ENCODE measurements around the gene FARS2. TPM values are rescaled to one million over a fixed set of nuclear protein-coding genes. Genes with fewer than 3 reads are reported as not detected.
A peak's percentile ranks its signal among the peaks of the same experiment; 100 is the strongest.

Gene FARS2
- total and polyA plus RNA-seq, 9 of the 15 experiments (the other 6 are each of a cell fraction or from before 2014, with no cell fraction given), result 16.5 to 62.2 (median 27.0) TPM

GRCh38 chr6:5749651-5750215, 488.4 kb downstream of the FARS2 start:
- ATAC-seq, result no peak
- Histone ChIP-seq H3K9me3 (replicated peaks; ENCODE audit: control insufficient read depth, insufficient read depth, low read depth, low read length) (0 out of 2 replicates have a peak, but pooled peaks cover 2% of the 10 kb centered on the region), H3K9ac (ENCODE audit: insufficient read depth in 1 of 2, low read depth in 2 of 2, low read length in 2 of 2) (no peak overlapping the region), H3K79me2 (ENCODE audit: control insufficient read depth, insufficient read depth, low read length) (no peaks in the 10 kb centered on the region), H4K20me1 (replicated peaks; ENCODE audit: control insufficient read depth, insufficient read depth, low read length) (peaks cover 9% of the 10 kb centered on the region; the same call in 1 of the 2 replicates), H3K4me1 (replicated peaks in 1 of 2; ENCODE audit: control insufficient read depth in 2 of 2, insufficient read depth in 2 of 2, low read length in 2 of 2) (peaks cover 0 to 10% of the 10 kb centered on the region in 2 experiments; a peak in 2 of 5 replicates), H3K9me1 (ENCODE audit: control insufficient read depth, insufficient read depth, low read length) (no peaks in the 10 kb centered on the region), H3K27me3 (ENCODE audit: control insufficient read depth in 2 of 2, insufficient read depth in 2 of 2, low read length in 2 of 2) (0 out of 5 replicates have a peak, but pooled peaks cover 0 to 19% of the 10 kb centered on the region in 2 experiments), H3K27ac (ENCODE audit: extremely low read depth, low read depth, low read length) (no peak overlapping the region), H3K4me3 (no peak overlapping the region), H3K36me3 (ENCODE audit: control insufficient read depth, insufficient read depth, low read length) (no peaks in the 10 kb centered on the region), H2AFZ (ENCODE audit: low read depth, low read length) (no peak overlapping the region), H3K4me2 (ENCODE audit: insufficient read depth, low read length) (no peak overlapping the region)
- intact Hi-C loops (cut with micrococcal nuclease), result no loop called here
- in situ Hi-C loops (cut with MboI), result no loop called here
- CTCF ChIA-PET (ENCODE audit: low intra/inter-chr PET ratio), result no interaction called here
- POLR2A ChIA-PET, result no interaction called here
- BruUV-seq (replicated peaks), result no TSS peak
- WGBS (ENCODE audit: insufficient coverage, low coverage, missing lambda C conversion rate), result 48% methylated on average over 9 of the region's 9 CpGs
- DNase-seq (ENCODE audit: extremely low read depth in 1 of 4, low spot score in 3 of 4), result no peak
- no peak for FAIRE-seq
- no peak for TF ChIP-seq ILF3 (IDR thresholded peaks at IDR 0.05; ENCODE audit: borderline replicate concordance)

- Histone ChIP-seq H3K9ac (ENCODE audit: insufficient read depth in 1 of 2, low read depth in 2 of 2, low read length in 2 of 2) (no peak overlapping the region), H3K4me2 (ENCODE audit: insufficient read depth, low read length) (no peak overlapping the region), H3K36me3 (ENCODE audit: control insufficient read depth, insufficient read depth, low read length) (no peaks in the 10 kb centered on the region), H3K4me1 (replicated peaks in 1 of 2; ENCODE audit: control insufficient read depth in 2 of 2, insufficient read depth in 2 of 2, low read length in 2 of 2) (peaks cover 0 to 10% of the 10 kb centered on the region in 2 experiments; a peak in 2 of 5 replicates), H3K27ac (ENCODE audit: extremely low read depth, low read depth, low read length) (no peak overlapping the region), H2AFZ (ENCODE audit: low read depth, low read length) (no peak overlapping the region), H3K4me3 (no peak overlapping the region), H4K20me1 (replicated peaks; ENCODE audit: control insufficient read depth, insufficient read depth, low read length) (peaks cover 8% of the 10 kb centered on the region; the same call in 1 of the 2 replicates), H3K9me3 (replicated peaks; ENCODE audit: control insufficient read depth, insufficient read depth, low read depth, low read length) (0 out of 2 replicates have a peak, but pooled peaks cover 2% of the 10 kb centered on the region), H3K27me3 (ENCODE audit: control insufficient read depth in 2 of 2, insufficient read depth in 2 of 2, low read length in 2 of 2) (0 out of 5 replicates have a peak, but pooled peaks cover 0 to 18% of the 10 kb centered on the region in 2 experiments), H3K9me1 (ENCODE audit: control insufficient read depth, insufficient read depth, low read length) (no peaks in the 10 kb centered on the region), H3K79me2 (ENCODE audit: control insufficient read depth, insufficient read depth, low read length) (no peaks in the 10 kb centered on the region)
- CTCF ChIA-PET (ENCODE audit: low intra/inter-chr PET ratio), result no interaction called here
- no peak for ATAC-seq
- no peak for FAIRE-seq
- no peak for DNase-seq (ENCODE audit: extremely low read depth in 1 of 4, low spot score in 3 of 4)
- WGBS (ENCODE audit: insufficient coverage, low coverage, missing lambda C conversion rate), result 20% methylated on average over 9 of the region's 9 CpGs
- POLR2A ChIA-PET, result interaction anchor here (0.6 kb wide), 1 partner anchor 86 kb away, joined by 3 read pairs; no protein-coding TSS in a partner anchor
- in situ Hi-C loops (cut with MboI), result no loop called here
- intact Hi-C loops (cut with micrococcal nuclease), result no loop called here
- BruUV-seq (replicated peaks), result no TSS peak
- TF ChIP-seq RCOR1 (IDR thresholded peaks at IDR 0.05; ENCODE audit: borderline replicate concordance in 1 of 2, low read depth in 2 of 2, low read length in 2 of 2), result 0 out of 4 replicates have a peak, but pooled peaks of 1 of the 2 experiments have one; percentile 13
- TF ChIP-seq SMARCE1 (IDR thresholded peaks at IDR 0.05), result no peak
Observed at GRCh38 chr6:5751525-5752390, 490.4 kb downstream of the FARS2 start.
